Right renal cortex interstitium (tissue), 3 donors: Measurements from ENCODE around the gene ARHGEF10L. TPM values are rescaled to one million over a fixed set of nuclear protein-coding genes. Genes with fewer than 3 reads are reported as not detected.

Source experiments
- DNase-seq, 3 donors: peaks; one replicate each; pipeline ENCODE4 v3.0.0-alpha.2; 2013; ENCODE audit warnings: low read depth in 3 of 3, low spot score in 2 of 3
- polyA plus RNA-seq, 3 donors: library from polyadenylated mRNA; unstranded; fragments of 120-200 nt; gene quantifications; one replicate each; pipeline ENCODE4 v1.2.1, GENCODE V29; 2013; ENCODE audit not compliant: insufficient read length in 3 of 3

ARHGEF10L gene
- polyA plus RNA-seq, 3 donors = 35.7 to 41.5 (median 36.5) TPM

GRCh38 chr1:17586172-17586964, 46.9 kb downstream of the ARHGEF10L start:
- DNase-seq = no peak

- no peak for DNase-seq
Measured at GRCh38 chr1:17587693-17588047, 48.2 kb downstream of the ARHGEF10L start.

GRCh38 chr1:17588048-17588871, 48.8 kb downstream of the ARHGEF10L start:
- DNase-seq = no peak

GRCh38 chr1:17591814-17592430, 52.4 kb downstream of the ARHGEF10L start:
- no peak for DNase-seq

- no peak for DNase-seq
Measured at GRCh38 chr1:17594026-17594425, 54.5 kb downstream of the ARHGEF10L start.

- no peak for DNase-seq
Measured at GRCh38 chr1:17594690-17595601, 55.4 kb downstream of the ARHGEF10L start.

- no peak for DNase-seq
Measured at GRCh38 chr1:17595602-17595925, 56.1 kb downstream of the ARHGEF10L start.

GRCh38 chr1:17596186-17596585, 56.7 kb downstream of the ARHGEF10L start:
- no peak for DNase-seq

GRCh38 chr1:17596651-17597509, 57.4 kb downstream of the ARHGEF10L start:
- no peak for DNase-seq

- no peak for DNase-seq
Measured at GRCh38 chr1:17597651-17598050, 58.2 kb downstream of the ARHGEF10L start.

- no peak for DNase-seq
Measured at GRCh38 chr1:17598251-17598650, 58.8 kb downstream of the ARHGEF10L start.

GRCh38 chr1:17599291-17599953, 59.9 kb downstream of the ARHGEF10L start:
- no peak for DNase-seq

- DNase-seq = no peak
Measured at GRCh38 chr1:17599954-17600300, 60.4 kb downstream of the ARHGEF10L start.

GRCh38 chr1:17600321-17600720, 60.8 kb downstream of the ARHGEF10L start:
- no peak for DNase-seq

GRCh38 chr1:17601643-17602382, 62.3 kb downstream of the ARHGEF10L start:
- DNase-seq = no peak

- DNase-seq = no peak
Measured at GRCh38 chr1:17603091-17603841, 63.8 kb downstream of the ARHGEF10L start.

GRCh38 chr1:17605582-17606344, 66.3 kb downstream of the ARHGEF10L start:
- no peak for DNase-seq
